Psoas muscle (tissue), 8 donors: ENCODE measurements around the gene HIBADH. TPM values are rescaled to one million over a fixed set of nuclear protein-coding genes. Genes with fewer than 3 reads are reported as not detected.

Source experiments
- ATAC-seq, 4 donors: fragments of 200-7000 bp; cut with Tn5 transposase; one replicate each; pipeline ENCODE4 v1.9.1; 2020; ENCODE audit warnings: moderate library complexity in 3 of 4, mild to moderate bottlenecking in 2 of 4
- DNase-seq, 2 donors: peaks; one replicate each; pipeline ENCODE4 v3.0.0-alpha.2; 2020
- H3K27ac ChIP-seq: fragments of 200-600 bp; one replicate; pipeline ENCODE4 v1.8.0; 2022
- H3K27me3 ChIP-seq, 3 donors: fragments of 200-600 bp in 1 of 3; one replicate each; pipeline versions ENCODE4 v1.6.1 to v1.8.0; 2013 to 2022; ENCODE audit warnings: low read length in 2 of 3, mild to moderate bottlenecking in 2 of 3, moderate library complexity in 1 of 3; ENCODE audit not compliant: insufficient read depth in 3 of 3
- H3K36me3 ChIP-seq, 2 donors: fragments of 200-600 bp in 1 of 2; one replicate each; pipeline versions ENCODE4 v1.6.1 to v1.8.0; 2013 to 2022; ENCODE audit warnings: low read depth in 1 of 2, mild to moderate bottlenecking in 1 of 2, moderate library complexity in 1 of 2; ENCODE audit not compliant: insufficient read depth in 1 of 2
- H3K4me1 ChIP-seq: fragments of 200-600 bp; one replicate; pipeline ENCODE4 v1.8.0; 2022
- H3K4me3 ChIP-seq: fragments of 200-600 bp; one replicate; pipeline ENCODE4 v1.8.0; 2022; ENCODE audit warnings: mild to moderate bottlenecking
- H3K9me3 ChIP-seq: fragments of 200-600 bp; one replicate; pipeline ENCODE4 v1.8.0; 2022
- WGBS, 3 donors: extraction: QIAGEN DNeasy Blood & Tissue Kit; methylation state at CpG; one replicate each; pipeline versions ENCODE4 v1.1.6 to v1.1.7; 2013; 5-methylcytosine and 5-hydroxymethylcytosine counted together
- intact Hi-C, 2 donors: fragments of 100-400 bp; cut with DNase I; formaldehyde crosslinking; loops; one replicate each; pipeline versions ENCODE4 v1.11.0 to v1.14.2; 2022
- polyA plus RNA-seq, 3 donors: library from polyadenylated mRNA; stranded (reverse); fragments of 200-250 nt; gene quantifications; one replicate each; pipeline ENCODE4 v1.2.3, GENCODE V29; 2013
- total RNA-seq, 4 donors: library from RNA; stranded (reverse); fragmentation: NEBNext Ultra II Directional in 2 of 4; extraction: Animal tissue kit (Norgen Biotek cat#: 25700) in 2 of 4; gene quantifications; one replicate each; pipeline versions ENCODE4 v1.2.1 to v1.2.4, GENCODE V29; 2021 to 2023
- TF ChIP-seq, protein P1 (sequence below): fragments of 200-600 bp; IDR thresholded peaks from one replicate; pipeline ENCODE4 v1.8.0; 2022; ENCODE audit warnings: antibody characterized with exemption
- donor health status: healthy with polysubstance abuse.
- donor health status: DM: no; HTN: no; CAD: no; lungs with moderate emphysema.
- donor health status: Bipolar disorder and iron deficiency.
- donor health status: healthy.
- donor health status: DM: yes; HTN: yes; CAD: no.
- donor health status: DM: no; HTN: no; CAD: no.
- donor health status: DM: no; HTN: no; CAD: no.
- donor health status: DM: yes; HTN: yes; CAD: no.

The HIBADH gene
- total and polyA plus RNA-seq, 7 donors = 25.2 to 67.7 (median 44.5) TPM

DNA sequence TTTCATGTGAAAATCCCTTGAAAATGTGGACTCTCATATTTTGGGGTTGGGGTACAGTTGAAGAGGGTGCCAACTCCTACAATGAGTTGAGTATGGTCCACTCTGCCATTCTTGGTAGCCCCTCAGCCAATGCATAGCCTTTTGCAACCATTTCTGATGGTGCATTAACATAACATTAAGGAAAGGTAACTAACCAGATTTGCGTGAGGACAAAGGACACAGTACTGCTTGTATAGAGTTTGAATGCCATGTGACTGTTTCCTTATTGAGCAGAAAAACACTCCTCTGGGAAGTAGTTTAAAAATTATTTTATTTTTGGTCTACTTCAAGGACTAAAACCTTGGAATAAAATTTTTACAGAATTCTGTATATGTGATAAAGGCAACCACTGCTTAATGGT is 107.9 kb downstream of the HIBADH start:
- H3K27ac ChIP-seq = no peak overlapping the region
- H3K9me3 ChIP-seq = no peaks in the 10 kb centered on the region
- TF ChIP-seq, protein P1, sequence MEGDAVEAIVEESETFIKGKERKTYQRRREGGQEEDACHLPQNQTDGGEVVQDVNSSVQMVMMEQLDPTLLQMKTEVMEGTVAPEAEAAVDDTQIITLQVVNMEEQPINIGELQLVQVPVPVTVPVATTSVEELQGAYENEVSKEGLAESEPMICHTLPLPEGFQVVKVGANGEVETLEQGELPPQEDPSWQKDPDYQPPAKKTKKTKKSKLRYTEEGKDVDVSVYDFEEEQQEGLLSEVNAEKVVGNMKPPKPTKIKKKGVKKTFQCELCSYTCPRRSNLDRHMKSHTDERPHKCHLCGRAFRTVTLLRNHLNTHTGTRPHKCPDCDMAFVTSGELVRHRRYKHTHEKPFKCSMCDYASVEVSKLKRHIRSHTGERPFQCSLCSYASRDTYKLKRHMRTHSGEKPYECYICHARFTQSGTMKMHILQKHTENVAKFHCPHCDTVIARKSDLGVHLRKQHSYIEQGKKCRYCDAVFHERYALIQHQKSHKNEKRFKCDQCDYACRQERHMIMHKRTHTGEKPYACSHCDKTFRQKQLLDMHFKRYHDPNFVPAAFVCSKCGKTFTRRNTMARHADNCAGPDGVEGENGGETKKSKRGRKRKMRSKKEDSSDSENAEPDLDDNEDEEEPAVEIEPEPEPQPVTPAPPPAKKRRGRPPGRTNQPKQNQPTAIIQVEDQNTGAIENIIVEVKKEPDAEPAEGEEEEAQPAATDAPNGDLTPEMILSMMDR = no peak
- no peaks in the 10 kb centered on the region for H3K36me3 ChIP-seq
- no peak overlapping the region for H3K4me3 ChIP-seq
- ATAC-seq (no peak), DNase-seq (no peak)
- H3K27me3 ChIP-seq = no peaks in the 10 kb centered on the region
- intact Hi-C loops = no loop called here
- H3K4me1 ChIP-seq = no peaks in the 10 kb centered on the region
- 100% methylated on average over 1 of the region's 1 CpG for WGBS, 3 donors

DNA sequence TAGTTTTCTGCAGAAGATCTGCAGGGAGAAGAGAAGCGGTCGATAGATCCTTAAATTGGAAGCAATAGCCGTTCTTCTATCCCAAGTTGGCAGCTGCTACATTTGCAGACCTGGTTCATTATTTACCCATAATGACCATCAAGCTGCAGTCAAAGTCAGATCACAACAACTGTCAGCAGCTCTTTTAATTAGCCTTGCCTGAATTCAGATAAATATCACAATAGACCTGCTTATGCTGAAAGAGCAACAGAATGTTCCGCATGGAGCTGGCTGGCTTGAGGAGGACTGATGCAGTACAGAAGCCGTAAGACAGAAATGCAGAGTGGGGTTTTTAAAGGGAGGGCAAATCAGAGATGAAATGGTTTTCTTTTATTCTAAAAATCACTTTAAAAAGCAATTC is 109.4 kb downstream of the HIBADH start:
- ATAC-seq (no peak), DNase-seq (no peak)
- TF ChIP-seq, protein P1 = no peak
- Histone ChIP-seq H3K27ac (no peak overlapping the region), H3K27me3 (no peaks in the 10 kb centered on the region), H3K4me1 (no peaks in the 10 kb centered on the region), H3K4me3 (no peak overlapping the region), H3K9me3 (no peaks in the 10 kb centered on the region), H3K36me3 (no peaks in the 10 kb centered on the region)
- WGBS, 3 donors = 82 to 90% (median 87%) methylated on average over 5 of the region's 5 CpGs
- intact Hi-C loops = no loop called here

DNA sequence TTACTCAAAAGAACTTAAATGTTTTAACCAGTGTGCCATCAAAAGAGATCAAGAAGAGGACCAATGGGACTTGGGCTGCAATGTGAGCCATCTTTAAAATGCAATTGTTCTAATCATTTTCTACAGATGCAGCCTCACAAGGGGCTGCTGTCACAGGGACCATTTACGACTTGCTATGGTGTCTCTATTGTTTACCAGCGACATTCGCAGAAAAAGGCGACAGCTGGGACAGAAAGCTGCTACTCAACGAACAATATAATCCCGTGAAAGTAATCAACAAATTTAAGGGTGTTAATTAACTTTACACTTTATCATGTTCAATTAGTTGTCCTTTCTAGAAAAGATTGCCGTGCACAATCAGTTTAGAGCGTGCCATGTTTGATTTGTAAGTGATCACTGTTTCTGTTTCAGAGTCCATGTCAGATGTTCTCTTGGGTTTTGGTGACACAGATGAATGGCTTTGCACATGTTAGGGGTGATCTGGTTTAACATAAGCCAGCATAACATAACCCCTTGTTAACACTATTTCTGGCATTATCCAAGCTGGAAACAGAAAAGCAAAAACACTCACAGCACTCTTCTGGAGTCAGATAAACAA is 110.8 kb downstream of the HIBADH start:
- WGBS, 3 donors = 68 to 79% (median 74%) methylated on average over 8 of the region's 8 CpGs
- DNase-seq = no peak
- no peak overlapping the region for H3K27ac ChIP-seq
- TF ChIP-seq, protein P1 = no peak
- no peaks in the 10 kb centered on the region for H3K9me3 ChIP-seq
- intact Hi-C loops = no loop called here
- no peaks in the 10 kb centered on the region for H3K27me3 ChIP-seq
- no peaks in the 10 kb centered on the region for H3K4me1 ChIP-seq
- ATAC-seq = no peak
- H3K4me3 ChIP-seq = no peak overlapping the region
- H3K36me3 ChIP-seq = no peaks in the 10 kb centered on the region

DNA sequence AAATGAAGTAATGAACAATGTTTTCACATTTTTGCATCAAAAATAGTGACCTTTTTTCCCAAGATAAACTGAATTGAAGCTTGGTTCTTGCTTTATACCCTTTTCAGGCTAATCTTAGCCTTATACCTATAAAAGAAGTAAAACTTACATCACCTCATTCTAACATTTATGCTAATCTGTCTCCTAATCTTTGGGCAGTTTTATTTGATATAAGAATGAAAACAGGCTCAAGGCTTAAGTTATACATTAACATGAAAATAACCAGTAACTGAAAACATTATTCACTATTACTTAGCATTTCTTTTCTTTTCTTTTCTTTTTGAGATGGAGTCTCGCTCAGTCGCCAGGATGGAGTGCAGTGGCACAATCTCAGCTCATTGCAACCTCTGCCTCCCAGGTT is 113.1 kb downstream of the HIBADH start:
- DNase-seq = no peak
- no peak for ATAC-seq
- 95 to 100% (median 99%) methylated on average over 2 of the region's 2 CpGs for WGBS, 3 donors
- intact Hi-C loops = no loop called here
- TF ChIP-seq, protein P1 = no peak
- Histone ChIP-seq H3K27me3 (no peaks in the 10 kb centered on the region), H3K36me3 (no peaks in the 10 kb centered on the region), H3K4me1 (no peaks in the 10 kb centered on the region), H3K9me3 (no peaks in the 10 kb centered on the region), H3K4me3 (no peak overlapping the region), H3K27ac (no peak overlapping the region)

DNA sequence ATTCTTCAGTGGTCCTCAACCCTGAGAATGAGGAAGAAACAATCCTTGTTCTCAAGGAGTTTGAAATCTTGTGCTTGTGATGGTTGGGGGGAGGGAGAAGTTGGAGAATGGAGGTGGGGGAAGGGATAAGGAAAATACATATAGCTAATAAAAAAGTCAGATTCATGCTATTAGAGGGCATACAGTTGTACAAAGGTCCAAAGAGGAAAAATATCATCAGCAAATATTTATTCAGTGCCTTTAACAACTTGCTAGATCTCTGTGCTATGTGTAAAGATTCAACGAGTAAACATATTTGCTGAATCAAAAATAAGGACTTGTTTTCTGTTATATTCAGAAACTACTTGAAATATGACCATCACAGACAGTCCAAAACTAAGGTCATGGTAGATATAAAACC is 114.4 kb downstream of the HIBADH start:
- TF ChIP-seq, protein P1 = no peak
- intact Hi-C loops = no loop called here
- Histone ChIP-seq H3K27me3 (no peaks in the 10 kb centered on the region), H3K27ac (no peak overlapping the region), H3K9me3 (no peaks in the 10 kb centered on the region), H3K4me3 (no peak overlapping the region), H3K4me1 (no peaks in the 10 kb centered on the region), H3K36me3 (peaks cover 0 to 2% of the 10 kb centered on the region in 2 donors)
- ATAC-seq = no peak
- WGBS, 3 donors = 89 to 100% (median 94%) methylated on average over 1 of the region's 1 CpG
- DNase-seq = no peak
